Rectal smooth muscle tissue (tissue), 1 donor: ENCODE data around the gene TTR.

ENCODE experiments used
- H3K27ac ChIP-seq: one replicate; pipeline ENCODE4 v1.7.0; 2013; ENCODE audit warnings: low read depth, low read length, inconsistent platforms
- H3K27me3 ChIP-seq: one replicate; pipeline ENCODE4 v1.7.0; 2013; ENCODE audit warnings: low read length; ENCODE audit not compliant: control insufficient read depth, insufficient read depth
- H3K36me3 ChIP-seq: one replicate; pipeline ENCODE4 v1.7.0; 2013; ENCODE audit warnings: low read length; ENCODE audit not compliant: control insufficient read depth, insufficient read depth
- H3K4me1 ChIP-seq: one replicate; pipeline ENCODE4 v1.7.0; 2013; ENCODE audit warnings: low read length; ENCODE audit not compliant: control insufficient read depth, insufficient read depth
- H3K4me3 ChIP-seq: one replicate; pipeline ENCODE4 v1.7.0; 2013; ENCODE audit warnings: low read length
- H3K9ac ChIP-seq: one replicate; pipeline ENCODE4 v1.7.0; 2013; ENCODE audit warnings: low read length

Gene TTR

GRCh38 chr18:31585991-31586390, 5.7 kb upstream of the TTR start:
- no peak overlapping the region for H3K27ac ChIP-seq
- peaks cover 4% of the 10 kb centered on the region for H3K4me1 ChIP-seq
- H3K36me3 ChIP-seq: no peaks in the 10 kb centered on the region
- no peak overlapping the region for H3K4me3 ChIP-seq
- H3K9ac ChIP-seq: no peak overlapping the region
- no peaks in the 10 kb centered on the region for H3K27me3 ChIP-seq

GRCh38 chr18:31586616-31587015, 5.1 kb upstream of the TTR start:
- no peak overlapping the region for H3K9ac ChIP-seq
- H3K27ac ChIP-seq: no peak overlapping the region
- no peaks in the 10 kb centered on the region for H3K36me3 ChIP-seq
- peaks cover under 1% of the 10 kb centered on the region for H3K4me1 ChIP-seq
- no peaks in the 10 kb centered on the region for H3K27me3 ChIP-seq
- H3K4me3 ChIP-seq: no peak overlapping the region

DNA sequence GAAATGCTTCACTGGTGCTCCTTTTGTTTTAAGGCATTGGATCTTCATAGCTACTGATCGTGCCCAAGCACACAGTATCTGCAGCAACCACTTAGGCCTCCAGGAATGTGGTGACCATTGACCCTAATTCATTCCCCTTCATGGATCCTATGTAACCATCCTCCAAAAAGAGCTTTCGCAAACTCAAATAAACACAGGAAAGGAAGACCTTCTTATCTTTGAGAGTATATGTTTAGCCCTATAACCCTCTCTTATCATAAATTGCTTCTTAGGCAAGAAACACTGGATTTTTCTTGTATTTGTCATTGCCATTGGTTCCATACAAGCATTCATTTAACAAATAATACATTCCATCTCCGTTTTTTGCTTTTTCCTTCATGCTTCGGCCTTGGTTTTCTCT, 4.1 kb upstream of the TTR start:
- H3K4me3 ChIP-seq: no peak overlapping the region
- H3K4me1 ChIP-seq: no peaks in the 10 kb centered on the region

GRCh38 chr18:31590570-31590969, 1.1 kb upstream of the TTR start:
- H3K9ac ChIP-seq: no peak overlapping the region
- no peaks in the 10 kb centered on the region for H3K4me1 ChIP-seq
- H3K4me3 ChIP-seq: no peak overlapping the region
- no peaks in the 10 kb centered on the region for H3K36me3 ChIP-seq
- no peaks in the 10 kb centered on the region for H3K27me3 ChIP-seq
- no peak overlapping the region for H3K27ac ChIP-seq

More for the DNA sequence above, 4.1 kb upstream of the TTR start:
- H3K27ac ChIP-seq: no peak overlapping the region
- H3K27me3 ChIP-seq: no peaks in the 10 kb centered on the region
- no peak overlapping the region for H3K9ac ChIP-seq
- H3K36me3 ChIP-seq: no peaks in the 10 kb centered on the region

DNA sequence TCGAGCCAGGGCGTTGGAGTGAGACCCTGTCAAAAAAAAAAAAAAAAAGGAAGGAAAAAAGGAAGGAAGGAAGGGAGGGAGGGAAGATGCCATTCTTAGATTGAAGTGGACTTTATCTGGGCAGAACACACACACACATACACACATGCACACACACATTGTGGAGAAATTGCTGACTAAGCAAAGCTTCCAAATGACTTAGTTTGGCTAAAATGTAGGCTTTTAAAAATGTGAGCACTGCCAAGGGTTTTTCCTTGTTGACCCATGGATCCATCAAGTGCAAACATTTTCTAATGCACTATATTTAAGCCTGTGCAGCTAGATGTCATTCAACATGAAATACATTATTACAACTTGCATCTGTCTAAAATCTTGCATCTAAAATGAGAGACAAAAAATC, 564 bp upstream of the TTR start:
- no peak overlapping the region for H3K4me3 ChIP-seq
- H3K9ac ChIP-seq: no peak overlapping the region
- no peak overlapping the region for H3K27ac ChIP-seq
- no peaks in the 10 kb centered on the region for H3K36me3 ChIP-seq
- no peaks in the 10 kb centered on the region for H3K4me1 ChIP-seq
- no peaks in the 10 kb centered on the region for H3K27me3 ChIP-seq

- Histone ChIP-seq H3K4me1 (no peaks in the 10 kb centered on the region), H3K9ac (no peak overlapping the region), H3K4me3 (no peak overlapping the region), H3K27me3 (no peaks in the 10 kb centered on the region), H3K36me3 (no peaks in the 10 kb centered on the region), H3K27ac (no peak overlapping the region)
These were observed 955 bp downstream of the TTR start for GRCh38 chr18:31592506-31593157.

- Histone ChIP-seq H3K27me3 (no peaks in the 10 kb centered on the region), H3K4me1 (no peaks in the 10 kb centered on the region), H3K4me3 (no peak overlapping the region), H3K9ac (no peak overlapping the region), H3K27ac (no peak overlapping the region), H3K36me3 (no peaks in the 10 kb centered on the region)
These were observed 3.6 kb downstream of the TTR start for GRCh38 chr18:31595121-31595771.

DNA sequence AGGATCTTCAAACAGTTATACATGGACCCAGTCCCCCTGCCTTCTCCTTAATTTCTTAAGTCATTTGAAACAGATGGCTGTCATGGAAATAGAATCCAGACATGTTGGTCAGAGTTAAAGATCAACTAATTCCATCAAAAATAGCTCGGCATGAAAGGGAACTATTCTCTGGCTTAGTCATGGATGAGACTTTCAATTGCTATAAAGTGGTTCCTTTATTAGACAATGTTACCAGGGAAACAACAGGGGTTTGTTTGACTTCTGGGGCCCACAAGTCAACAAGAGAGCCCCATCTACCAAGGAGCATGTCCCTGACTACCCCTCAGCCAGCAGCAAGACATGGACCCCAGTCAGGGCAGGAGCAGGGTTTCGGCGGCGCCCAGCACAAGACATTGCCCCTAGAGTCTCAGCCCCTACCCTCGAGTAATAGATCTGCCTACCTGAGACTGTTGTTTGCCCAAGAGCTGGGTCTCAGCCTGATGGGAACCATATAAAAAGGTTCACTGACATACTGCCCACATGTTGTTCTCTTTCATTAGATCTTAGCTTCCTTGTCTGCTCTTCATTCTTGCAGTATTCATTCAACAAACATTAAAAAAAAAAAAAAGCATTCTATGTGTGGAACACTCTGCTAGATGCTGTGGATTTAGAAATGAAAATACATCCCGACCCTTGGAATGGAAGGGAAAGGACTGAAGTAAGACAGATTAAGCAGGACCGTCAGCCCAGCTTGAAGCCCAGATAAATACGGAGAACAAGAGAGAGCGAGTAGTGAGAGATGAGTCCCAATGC, 4.6 kb downstream of the TTR start:
- H3K4me3 ChIP-seq: no peak overlapping the region
- H3K9ac ChIP-seq: no peak overlapping the region
- H3K27ac ChIP-seq: no peak overlapping the region
- no peaks in the 10 kb centered on the region for H3K4me1 ChIP-seq
- H3K36me3 ChIP-seq: no peaks in the 10 kb centered on the region
- H3K27me3 ChIP-seq: no peaks in the 10 kb centered on the region

- H3K9ac ChIP-seq: no peak overlapping the region
- H3K4me3 ChIP-seq: no peak overlapping the region
- no peaks in the 10 kb centered on the region for H3K36me3 ChIP-seq
- no peaks in the 10 kb centered on the region for H3K27me3 ChIP-seq
- no peak overlapping the region for H3K27ac ChIP-seq
- no peaks in the 10 kb centered on the region for H3K4me1 ChIP-seq
These were observed 6.5 kb downstream of the TTR start for GRCh38 chr18:31598021-31598805.

GRCh38 chr18:31603315-31603714, 11.6 kb downstream of the TTR start:
- Histone ChIP-seq H3K4me1 (no peaks in the 10 kb centered on the region), H3K4me3 (no peak overlapping the region), H3K27ac (no peak overlapping the region), H3K36me3 (no peaks in the 10 kb centered on the region), H3K9ac (no peak overlapping the region), H3K27me3 (no peaks in the 10 kb centered on the region)

DNA sequence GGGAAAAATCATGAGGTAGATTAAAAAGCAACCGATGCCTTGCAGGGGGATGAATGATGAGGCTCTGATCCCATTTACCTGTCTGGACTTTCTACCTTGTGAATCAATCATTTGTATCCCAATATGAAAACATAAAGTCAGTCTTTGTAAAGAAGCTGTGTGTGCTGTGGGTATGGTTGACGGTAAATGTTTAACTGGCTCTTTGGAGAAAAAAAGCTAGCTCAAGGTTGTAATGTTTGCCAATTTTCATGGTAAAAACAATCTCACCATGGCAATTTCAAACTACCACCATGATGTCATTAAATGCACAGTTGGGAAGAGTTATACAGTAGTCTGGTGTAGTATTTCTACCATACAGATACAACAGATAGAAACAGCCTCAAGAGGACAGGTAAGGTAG, 14.6 kb downstream of the TTR start:
- no peak overlapping the region for H3K27ac ChIP-seq
- H3K27me3 ChIP-seq: no peaks in the 10 kb centered on the region
- no peak overlapping the region for H3K4me3 ChIP-seq
- H3K9ac ChIP-seq: no peak overlapping the region
- no peaks in the 10 kb centered on the region for H3K4me1 ChIP-seq
- H3K36me3 ChIP-seq: no peaks in the 10 kb centered on the region

DNA sequence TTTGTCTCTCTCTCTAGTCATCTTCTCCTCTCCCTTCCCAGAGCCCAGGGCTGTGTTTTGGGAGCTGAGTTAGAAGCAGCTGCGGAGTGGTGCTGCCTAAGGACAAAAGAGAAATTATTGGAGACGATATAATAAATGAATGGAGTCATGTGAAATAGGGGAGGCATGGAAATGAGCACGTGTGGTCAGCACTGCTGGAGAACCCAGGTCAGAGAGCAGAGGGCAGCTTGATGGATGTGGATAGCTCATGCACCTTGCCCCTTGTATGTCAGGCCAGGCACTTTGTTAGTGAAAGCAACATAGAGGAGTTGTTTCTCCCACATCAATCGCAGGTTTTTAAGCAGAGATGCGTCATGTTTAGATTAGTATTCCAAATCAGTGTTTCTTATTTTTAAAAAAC, 15.7 kb downstream of the TTR start:
- H3K4me1 ChIP-seq: no peaks in the 10 kb centered on the region
- no peak overlapping the region for H3K4me3 ChIP-seq
- H3K9ac ChIP-seq: no peak overlapping the region
- H3K27me3 ChIP-seq: no peaks in the 10 kb centered on the region
- no peaks in the 10 kb centered on the region for H3K36me3 ChIP-seq
- H3K27ac ChIP-seq: no peak overlapping the region
